ENCODE results near the gene APCDD1L. TPM values are rescaled to one million over a fixed set of nuclear protein-coding genes. Genes with fewer than 3 reads are reported as not detected.

Gene APCDD1L
- total and polyA plus RNA-seq, 2 of the 8 experiments (the other 6 are each of a cell fraction or from before 2014, with no cell fraction given) = 0.83 to 3.1 TPM

- no peak for TF ChIP-seq CHD7 (IDR thresholded peaks at IDR 0.05; ENCODE audit: insufficient replicate concordance, low read length)
- no peak for TF ChIP-seq RXRA (IDR thresholded peaks at IDR 0.05; ENCODE audit: insufficient read depth, low read depth, low read length)
- no peak for TF ChIP-seq CHD2 (IDR thresholded peaks at IDR 0.05; ENCODE audit: low read length)
- no peak for TF ChIP-seq YY1 (IDR thresholded peaks at IDR 0.05; ENCODE audit: low read depth, low read length)
- no peak for TF ChIP-seq GABPA (IDR thresholded peaks at IDR 0.05; ENCODE audit: borderline replicate concordance, insufficient read depth, low read length)
- TF ChIP-seq EGR1 (IDR thresholded peaks at IDR 0.05; ENCODE audit: borderline replicate concordance, low read depth, low read length) = no peak
- TF ChIP-seq TEAD4 (IDR thresholded peaks at IDR 0.05; ENCODE audit: low read depth, low read length) = peak; percentile 69; the same call in 1 of the 2 replicates
Observed at GRCh38 chr20:58424218-58424969, 90.8 kb downstream of the APCDD1L start (continued).
